Islet precursor cell (in vitro differentiated cells): ENCODE results near the gene TRIM29.
A peak's percentile ranks its signal among the peaks of the same experiment; 100 is the strongest.

Source experiments
- DNase-seq: peaks from one replicate; pipeline ENCODE4 v3.0.0-alpha.2; 2018

Gene TRIM29

GRCh38 chr11:120061761-120062560 lies 76.0 kb downstream of the TRIM29 start:
- DNase-seq, result peak; percentile 97
